Stimulated activated CD4-positive, alpha-beta T cell treated with anti-CD3 and anti-CD28 coated beads, Interleukin-4, amount 100 ng/mL, for 24 hours (primary cell): ENCODE data around the gene SPG7.

Experiments
- DNase-seq: peaks from one replicate; pipeline ENCODE4 v3.0.0-alpha.2; 2020

SPG7 gene

GRCh38 chr16:89489040-89489897 is 18.9 kb upstream of the SPG7 start:
- peak; percentile 85 for DNase-seq

GRCh38 chr16:89489898-89490438 is 18.2 kb upstream of the SPG7 start:
- DNase-seq, result no peak

- DNase-seq, result peak; percentile 99
These were observed 17.6 kb upstream of the SPG7 start, which contains the start of gene ANKRD11 for GRCh38 chr16:89490439-89491237. Gene ANKRD11, minus strand, starts transcription at chr16:89490561. Its CDS starts 173,542 bp downstream, at chr16:89317019.

- no peak for DNase-seq
These were observed 16.8 kb upstream of the SPG7 start for GRCh38 chr16:89491238-89491869.

GRCh38 chr16:89491974-89492687 is 16.1 kb upstream of the SPG7 start:
- no peak for DNase-seq

- no peak for DNase-seq
These were observed 14.4 kb upstream of the SPG7 start for GRCh38 chr16:89493776-89494175.

GRCh38 chr16:89495121-89495520 is 13.1 kb upstream of the SPG7 start:
- DNase-seq, result no peak

GRCh38 chr16:89498839-89499238 is 9.4 kb upstream of the SPG7 start:
- DNase-seq, result no peak

GRCh38 chr16:89499767-89500166 is 8.4 kb upstream of the SPG7 start:
- DNase-seq, result no peak

GRCh38 chr16:89502081-89502843 is 5.9 kb upstream of the SPG7 start:
- DNase-seq, result no peak

GRCh38 chr16:89504091-89504490 is 4.1 kb upstream of the SPG7 start:
- no peak for DNase-seq

GRCh38 chr16:89505204-89506112 is 2.7 kb upstream of the SPG7 start:
- peak; percentile 89 for DNase-seq

- DNase-seq, result no peak
These were observed 2.1 kb upstream of the SPG7 start for GRCh38 chr16:89506113-89506504.

GRCh38 chr16:89506791-89507191 is 1.4 kb upstream of the SPG7 start:
- DNase-seq, result peak; percentile 20

- no peak for DNase-seq
These were observed 879 bp upstream of the SPG7 start for GRCh38 chr16:89507214-89507833.

GRCh38 chr16:89510526-89510925 is 2.3 kb downstream of the SPG7 start:
- no peak for DNase-seq

- DNase-seq, result no peak
These were observed 3.2 kb downstream of the SPG7 start for GRCh38 chr16:89511374-89511773.

GRCh38 chr16:89512453-89512852 is 4.2 kb downstream of the SPG7 start:
- no peak for DNase-seq

GRCh38 chr16:89517128-89517527 is 8.9 kb downstream of the SPG7 start:
- no peak for DNase-seq

GRCh38 chr16:89519881-89520280 is 11.7 kb downstream of the SPG7 start:
- DNase-seq, result no peak
